ENCODE data around the gene PIEZO1. TPM values are rescaled to one million over a fixed set of nuclear protein-coding genes. Genes with fewer than 3 reads are reported as not detected.

Gene PIEZO1
- total and polyA plus RNA-seq, 10 of the 15 experiments (the other 5 are each of a cell fraction or from before 2014, with no cell fraction given), result 1.3 to 169 (median 33.4) TPM

DNA sequence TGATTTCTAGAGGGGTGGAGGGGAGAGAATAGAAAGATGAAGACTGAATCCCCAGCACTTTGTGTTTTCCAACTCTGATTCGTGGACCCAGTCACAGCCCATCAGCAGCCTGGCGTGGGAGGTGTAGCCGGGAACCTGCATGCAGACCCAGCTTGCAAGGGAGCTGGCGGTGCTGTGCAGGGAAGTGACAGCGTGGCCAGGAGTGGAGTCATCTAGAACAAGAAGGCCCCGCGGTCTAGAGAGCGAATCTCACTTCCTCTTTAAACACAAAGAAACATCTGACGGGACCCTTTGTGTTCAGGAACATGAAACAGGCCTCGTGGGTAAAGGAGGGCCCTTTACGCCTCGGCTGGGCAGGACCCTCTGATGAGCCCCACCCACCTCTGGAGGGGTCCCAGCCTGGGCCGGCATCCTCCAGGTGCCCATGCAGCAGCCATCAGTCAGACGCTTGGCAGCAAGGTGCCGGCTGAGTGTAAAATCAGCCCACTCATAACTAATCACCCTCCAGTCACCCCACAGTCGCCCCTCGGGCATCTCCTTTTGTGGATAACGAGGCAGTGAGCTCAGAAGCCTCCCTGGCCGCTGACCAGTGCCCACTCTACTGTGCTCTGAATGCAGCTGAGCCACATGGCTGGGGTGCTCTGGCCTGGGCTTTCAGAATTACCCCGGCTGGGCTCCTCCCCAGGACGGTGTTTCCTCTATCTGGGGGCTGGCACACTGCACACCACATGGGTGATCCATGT lies 103.1 kb downstream of the PIEZO1 start:
- Histone ChIP-seq H3K9me3 (replicated peaks; ENCODE audit: control insufficient read depth, insufficient read depth, low read length) (no peaks in the 10 kb centered on the region), H3K4me1 (ENCODE audit: control insufficient read depth, insufficient read depth, low read length) (peaks cover 40% of the 10 kb centered on the region), H3K27ac (ENCODE audit: control insufficient read depth, insufficient read depth) (peak overlapping the region; percentile 92), H3K36me3 (ENCODE audit: control insufficient read depth in 2 of 2, insufficient read depth in 2 of 2, low read length in 1 of 2) (no peaks in the 10 kb centered on the region), H4K20me1 (ENCODE audit: control insufficient read depth, insufficient read depth) (no peaks in the 10 kb centered on the region), H3K4me2 (ENCODE audit: control insufficient read depth, insufficient read depth) (peak overlapping the region; percentile 88), H3K9ac (ENCODE audit: control insufficient read depth, insufficient read depth, low read length) (peak overlapping the region; percentile 77), H3K4me3 (peak overlapping the region; percentile 65), H3K79me2 (ENCODE audit: control insufficient read depth, insufficient read depth, low read length) (no peaks in the 10 kb centered on the region; the same call in 1 of the 2 replicates), H3K27me3 (replicated peaks in 1 of 2; ENCODE audit: control insufficient read depth in 2 of 2, insufficient read depth in 2 of 2, low read length in 1 of 2) (no peaks in the 10 kb centered on the region), H2AFZ (ENCODE audit: control insufficient read depth, low read depth, low read length) (peak overlapping the region; percentile 44)
- FAIRE-seq (peak; percentile 99), ATAC-seq (peak; percentile 84), DNase-seq (ENCODE audit: low read depth, low spot score) (peak; percentile 84)
- in situ Hi-C loops (cut with MboI), result no loop called here
- 1% methylated on average over 21 of the region's 21 CpGs for WGBS (ENCODE audit: insufficient coverage, insufficient replicate concordance, low lambda C conversion rate, missing lambda C conversion rate)
- ChIA-PET CTCF (interaction anchor here (0.6 to 3.4 kb wide), 16 partner anchors 9 to 128 kb away, joined by 3 to 26 read pairs (median 3); partner anchors contain the start of genes CTU2 and RNF166), RAD21 (ENCODE audit: unreplicated experiment) (interaction anchor here (0.7 to 2.5 kb wide), 6 partner anchors 17 to 102 kb away, joined by 3 to 10 read pairs (median 8); partner anchors contain the start of gene PIEZO1), SMC1A (ENCODE audit: uncharacterized antibody, unreplicated experiment) (interaction anchor here (0.7 to 3.1 kb wide), 6 partner anchors 18 to 86 kb away, joined by 3 to 13 read pairs (median 5); partner anchors contain the start of gene MVD), POLR2A (interaction anchor here (0.6 to 2.5 kb wide), 8 partner anchors 17 to 175 kb away, joined by 3 to 12 read pairs (median 4); partner anchors contain the start of genes CYBA, GALNS, MVD and TRAPPC2L)
- no TSS peak for BruUV-seq (replicated peaks)
- intact Hi-C loops (cut with micrococcal nuclease; ENCODE audit: unreplicated experiment), result loop anchor here (1.0 to 2.0 kb wide), 3 partner anchors 19 to 31 kb away; partner anchors contain the start of genes CYBA and MVD
- TF ChIP-seq ESRRA (IDR thresholded peaks at IDR 0.05; ENCODE audit: low read length) (no peak; the same call in 1 of the 2 replicates), SREBF2 (IDR thresholded peaks at IDR 0.05; ENCODE audit: low read length) (no peak), CHD1 (IDR thresholded peaks at IDR 0.05; ENCODE audit: low read depth, low read length) (no peak), IKZF1 (conservative IDR thresholded peaks at IDR 0.05) (peak; percentile 95), YBX1 (IDR thresholded peaks at IDR 0.05) (no peak), TARDBP (IDR thresholded peaks at IDR 0.05; ENCODE audit: borderline replicate concordance) (no peak), EED (IDR thresholded peaks at IDR 0.05; ENCODE audit: low read depth) (peak; percentile 85), TCF12 (IDR thresholded peaks at IDR 0.05; ENCODE audit: low read depth, low read length) (peak; percentile 86), HCFC1 (IDR thresholded peaks at IDR 0.05; ENCODE audit: low read length) (peak; percentile 45), MTA2 (IDR thresholded peaks at IDR 0.05; ENCODE audit: low read depth) (peak; percentile 81), MYB (IDR thresholded peaks at IDR 0.05; ENCODE audit: borderline replicate concordance, low read depth, low read length) (no peak), EGR1 (IDR thresholded peaks at IDR 0.05; ENCODE audit: borderline replicate concordance in 1 of 2, low read depth in 2 of 2, low read length in 2 of 2) (peak in 1 of 2 experiments; percentile 85; a peak in 2 of 3 replicates)
- TF ChIP-seq, protein P1, sequence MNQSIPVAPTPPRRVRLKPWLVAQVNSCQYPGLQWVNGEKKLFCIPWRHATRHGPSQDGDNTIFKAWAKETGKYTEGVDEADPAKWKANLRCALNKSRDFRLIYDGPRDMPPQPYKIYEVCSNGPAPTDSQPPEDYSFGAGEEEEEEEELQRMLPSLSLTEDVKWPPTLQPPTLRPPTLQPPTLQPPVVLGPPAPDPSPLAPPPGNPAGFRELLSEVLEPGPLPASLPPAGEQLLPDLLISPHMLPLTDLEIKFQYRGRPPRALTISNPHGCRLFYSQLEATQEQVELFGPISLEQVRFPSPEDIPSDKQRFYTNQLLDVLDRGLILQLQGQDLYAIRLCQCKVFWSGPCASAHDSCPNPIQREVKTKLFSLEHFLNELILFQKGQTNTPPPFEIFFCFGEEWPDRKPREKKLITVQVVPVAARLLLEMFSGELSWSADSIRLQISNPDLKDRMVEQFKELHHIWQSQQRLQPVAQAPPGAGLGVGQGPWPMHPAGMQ (IDR thresholded peaks at IDR 0.05; ENCODE audit: borderline replicate concordance), result no peak
- TF ChIP-seq, protein P2, sequence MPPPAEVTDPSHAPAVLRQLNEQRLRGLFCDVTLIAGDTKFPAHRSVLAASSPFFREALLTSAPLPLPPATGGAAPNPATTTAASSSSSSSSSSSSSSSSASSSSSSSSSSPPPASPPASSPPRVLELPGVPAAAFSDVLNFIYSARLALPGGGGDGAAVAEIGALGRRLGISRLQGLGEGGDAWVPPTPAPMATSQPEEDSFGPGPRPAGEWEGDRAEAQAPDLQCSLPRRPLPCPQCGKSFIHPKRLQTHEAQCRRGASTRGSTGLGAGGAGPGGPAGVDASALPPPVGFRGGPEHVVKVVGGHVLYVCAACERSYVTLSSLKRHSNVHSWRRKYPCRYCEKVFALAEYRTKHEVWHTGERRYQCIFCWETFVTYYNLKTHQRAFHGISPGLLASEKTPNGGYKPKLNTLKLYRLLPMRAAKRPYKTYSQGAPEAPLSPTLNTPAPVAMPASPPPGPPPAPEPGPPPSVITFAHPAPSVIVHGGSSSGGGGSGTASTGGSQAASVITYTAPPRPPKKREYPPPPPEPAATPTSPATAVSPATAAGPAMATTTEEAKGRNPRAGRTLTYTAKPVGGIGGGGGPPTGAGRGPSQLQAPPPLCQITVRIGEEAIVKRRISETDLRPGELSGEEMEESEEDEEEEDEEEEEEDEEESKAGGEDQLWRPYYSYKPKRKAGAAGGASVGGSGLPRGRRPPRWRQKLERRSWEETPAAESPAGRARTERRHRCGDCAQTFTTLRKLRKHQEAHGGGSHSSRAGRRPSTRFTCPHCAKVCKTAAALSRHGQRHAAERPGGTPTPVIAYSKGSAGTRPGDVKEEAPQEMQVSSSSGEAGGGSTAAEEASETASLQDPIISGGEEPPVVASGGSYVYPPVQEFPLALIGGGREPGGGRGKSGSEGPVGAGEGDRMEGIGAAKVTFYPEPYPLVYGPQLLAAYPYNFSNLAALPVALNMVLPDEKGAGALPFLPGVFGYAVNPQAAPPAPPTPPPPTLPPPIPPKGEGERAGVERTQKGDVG (CRISPR knock-in tag; IDR thresholded peaks at IDR 0.05), result no peak
- TF ChIP-seq, protein P3, sequence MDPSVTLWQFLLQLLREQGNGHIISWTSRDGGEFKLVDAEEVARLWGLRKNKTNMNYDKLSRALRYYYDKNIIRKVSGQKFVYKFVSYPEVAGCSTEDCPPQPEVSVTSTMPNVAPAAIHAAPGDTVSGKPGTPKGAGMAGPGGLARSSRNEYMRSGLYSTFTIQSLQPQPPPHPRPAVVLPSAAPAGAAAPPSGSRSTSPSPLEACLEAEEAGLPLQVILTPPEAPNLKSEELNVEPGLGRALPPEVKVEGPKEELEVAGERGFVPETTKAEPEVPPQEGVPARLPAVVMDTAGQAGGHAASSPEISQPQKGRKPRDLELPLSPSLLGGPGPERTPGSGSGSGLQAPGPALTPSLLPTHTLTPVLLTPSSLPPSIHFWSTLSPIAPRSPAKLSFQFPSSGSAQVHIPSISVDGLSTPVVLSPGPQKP (IDR thresholded peaks at IDR 0.05; ENCODE audit: low read depth, low read length), result no peak
- TF ChIP-seq, protein P4, sequence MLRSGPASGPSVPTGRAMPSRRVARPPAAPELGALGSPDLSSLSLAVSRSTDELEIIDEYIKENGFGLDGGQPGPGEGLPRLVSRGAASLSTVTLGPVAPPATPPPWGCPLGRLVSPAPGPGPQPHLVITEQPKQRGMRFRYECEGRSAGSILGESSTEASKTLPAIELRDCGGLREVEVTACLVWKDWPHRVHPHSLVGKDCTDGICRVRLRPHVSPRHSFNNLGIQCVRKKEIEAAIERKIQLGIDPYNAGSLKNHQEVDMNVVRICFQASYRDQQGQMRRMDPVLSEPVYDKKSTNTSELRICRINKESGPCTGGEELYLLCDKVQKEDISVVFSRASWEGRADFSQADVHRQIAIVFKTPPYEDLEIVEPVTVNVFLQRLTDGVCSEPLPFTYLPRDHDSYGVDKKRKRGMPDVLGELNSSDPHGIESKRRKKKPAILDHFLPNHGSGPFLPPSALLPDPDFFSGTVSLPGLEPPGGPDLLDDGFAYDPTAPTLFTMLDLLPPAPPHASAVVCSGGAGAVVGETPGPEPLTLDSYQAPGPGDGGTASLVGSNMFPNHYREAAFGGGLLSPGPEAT (IDR thresholded peaks at IDR 0.05; ENCODE audit: low read depth), result peak; percentile 81

Data from GM12878 (cell line).